ENCODE results near the gene DMKN.
"Not testable (repeated sequence)": the region's sequence is repeated elsewhere in the genome, so short reads cannot be mapped to it uniquely, and the experiment has no call there.

Gene DMKN

GRCh38 chr19:35462476-35462953 lies 50.9 kb downstream of the DMKN start:
- no peaks in the 10 kb centered on the region for H3K9me3 Mint-ChIP-seq
- peaks cover 54% of the 10 kb centered on the region for H3K4me1 Mint-ChIP-seq
- peak overlapping the region; percentile 99 for H3K27ac Mint-ChIP-seq
- H3K27me3 Mint-ChIP-seq: peaks cover 29% of the 10 kb centered on the region
- peak overlapping the region; percentile 76 for H3K4me3 Mint-ChIP-seq
- CTCF ChIA-PET: interaction anchor here (0.6 to 3.9 kb wide), 13 partner anchors 9 to 328 kb away, joined by 3 to 24 read pairs (median 4); partner anchors contain the start of genes FFAR1, FFAR3 and LGI4
- peak; percentile 78 for DNase-seq
- peaks cover 6% of the 10 kb centered on the region for H3K36me3 Mint-ChIP-seq

DNA sequence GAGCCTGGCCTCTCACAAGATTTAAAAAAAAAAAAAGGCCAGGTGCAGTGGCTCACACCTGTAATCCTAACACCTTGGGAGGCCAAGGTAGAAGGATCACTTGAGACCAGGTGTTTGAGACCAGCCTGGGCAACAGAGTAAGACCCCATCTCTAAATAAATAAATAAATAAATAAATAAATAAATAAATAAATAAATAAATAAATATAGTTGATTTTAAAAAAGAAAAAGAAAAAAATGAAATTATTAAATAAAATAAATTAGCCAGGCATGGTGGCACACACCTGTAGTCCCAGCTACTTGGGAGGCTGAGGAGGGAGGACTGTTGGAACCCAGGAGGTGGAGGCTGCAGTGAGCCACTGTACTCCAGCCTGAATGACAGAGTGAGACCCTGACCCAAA lies 51.7 kb downstream of the DMKN start:
- not testable (repeated sequence) for H3K9me3 Mint-ChIP-seq, H3K4me3 Mint-ChIP-seq, H3K36me3 Mint-ChIP-seq, DNase-seq
- H3K27me3 Mint-ChIP-seq: peaks cover 23% of the 10 kb centered on the region
- peaks cover 61% of the 10 kb centered on the region for H3K4me1 Mint-ChIP-seq
- H3K27ac Mint-ChIP-seq: peak overlapping the region; percentile 99
- CTCF ChIA-PET: interaction anchor here (0.6 to 3.9 kb wide), 8 partner anchors 8 to 327 kb away, joined by 3 to 24 read pairs (median 4); partner anchors contain the start of genes FFAR1 and LGI4

DNA sequence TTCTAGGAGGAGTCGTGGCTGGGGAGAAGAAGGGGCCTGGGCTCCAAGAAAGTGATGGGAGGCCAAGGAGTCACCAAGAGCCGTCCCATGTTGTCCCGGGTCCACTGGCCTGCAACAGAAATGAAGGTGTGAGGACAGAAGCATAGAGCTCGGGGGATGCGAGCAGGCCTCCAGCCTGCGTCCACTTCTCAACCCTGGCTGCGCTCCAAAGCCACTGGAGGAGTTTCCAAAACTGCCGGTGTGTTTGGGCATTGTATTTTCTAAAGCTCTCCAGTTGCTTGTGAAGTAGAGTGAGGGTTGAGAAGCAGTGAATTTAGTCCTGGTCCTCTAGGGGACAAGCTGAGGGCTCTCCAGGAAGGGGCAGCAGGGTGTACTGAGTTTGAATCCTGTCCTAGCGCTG lies 52.4 kb downstream of the DMKN start:
- Mint-ChIP-seq H3K4me1 (peaks cover 64% of the 10 kb centered on the region), H3K27me3 (peaks cover 28% of the 10 kb centered on the region), H3K36me3 (peaks cover 6% of the 10 kb centered on the region), H3K4me3 (peak overlapping the region; percentile 16), H3K9me3 (no peaks in the 10 kb centered on the region), H3K27ac (peak overlapping the region; percentile 67)
- CTCF ChIA-PET: interaction anchor here (1.5 to 3.9 kb wide), 2 partner anchors 8 to 108 kb away, joined by 5 to 24 read pairs; no protein-coding TSS in a partner anchor
- DNase-seq: no peak

GRCh38 chr19:35460608-35461007 lies 52.8 kb downstream of the DMKN start:
- H3K27ac Mint-ChIP-seq: peak overlapping the region; percentile 67
- CTCF ChIA-PET: interaction anchor here (1.5 kb wide), 1 partner anchor 9 kb away, joined by 5 read pairs; no protein-coding TSS in a partner anchor
- H3K36me3 Mint-ChIP-seq: peaks cover 6% of the 10 kb centered on the region
- peaks cover 69% of the 10 kb centered on the region for H3K4me1 Mint-ChIP-seq
- no peak for DNase-seq
- peaks cover 29% of the 10 kb centered on the region for H3K27me3 Mint-ChIP-seq
- no peaks in the 10 kb centered on the region for H3K9me3 Mint-ChIP-seq
- H3K4me3 Mint-ChIP-seq: peak overlapping the region; percentile 16

- Mint-ChIP-seq H3K27me3 (peaks cover 25% of the 10 kb centered on the region), H3K27ac (peak overlapping the region; percentile 22), H3K4me1 (peaks cover 69% of the 10 kb centered on the region), H3K36me3 (peaks cover 3% of the 10 kb centered on the region), H3K4me3 (no peak overlapping the region), H3K9me3 (no peaks in the 10 kb centered on the region)
- CTCF ChIA-PET: interaction anchor here (1.5 kb wide), 1 partner anchor 10 kb away, joined by 5 read pairs; no protein-coding TSS in a partner anchor
- no peak for DNase-seq
Observed at GRCh38 chr19:35459414-35460082, 53.9 kb downstream of the DMKN start.

DNA sequence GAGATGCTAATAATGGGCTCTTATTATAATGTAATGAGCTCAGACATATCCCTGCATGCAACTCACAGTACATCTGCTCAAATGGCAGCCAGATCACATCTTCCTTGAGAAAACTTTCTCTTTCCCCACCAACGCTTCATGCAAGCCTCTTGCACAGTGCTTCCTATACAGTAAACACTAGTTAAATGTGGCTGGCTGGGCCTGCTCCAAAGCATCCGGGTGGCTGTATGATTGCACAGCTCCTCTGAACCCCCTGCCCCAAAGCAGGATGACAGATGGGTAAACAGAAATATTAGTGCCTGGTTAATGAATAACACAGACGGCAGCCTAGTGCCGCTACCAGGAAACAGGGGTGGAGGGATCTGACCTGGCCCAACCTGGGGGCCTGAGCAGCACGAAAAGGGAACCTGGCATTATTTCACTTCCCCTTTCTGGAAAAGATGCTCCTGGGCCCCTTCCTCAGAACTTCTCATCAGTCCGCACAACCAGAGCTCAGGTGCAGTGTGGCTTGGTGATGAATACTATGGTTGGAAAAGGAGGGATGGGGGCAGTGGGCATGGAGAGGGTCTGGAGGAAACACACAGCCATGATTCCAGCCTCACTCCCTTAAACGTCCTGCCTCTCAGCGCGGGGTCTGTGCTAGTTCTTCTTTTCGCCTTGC lies 54.6 kb downstream of the DMKN start:
- Mint-ChIP-seq H3K36me3 (peaks cover 3% of the 10 kb centered on the region), H3K9me3 (no peaks in the 10 kb centered on the region), H3K27me3 (peaks cover 31% of the 10 kb centered on the region), H3K4me1 (peaks cover 63% of the 10 kb centered on the region), H3K4me3 (no peak overlapping the region), H3K27ac (peak overlapping the region; percentile 22)
- DNase-seq: no peak
- CTCF ChIA-PET: no interaction called here

DNA sequence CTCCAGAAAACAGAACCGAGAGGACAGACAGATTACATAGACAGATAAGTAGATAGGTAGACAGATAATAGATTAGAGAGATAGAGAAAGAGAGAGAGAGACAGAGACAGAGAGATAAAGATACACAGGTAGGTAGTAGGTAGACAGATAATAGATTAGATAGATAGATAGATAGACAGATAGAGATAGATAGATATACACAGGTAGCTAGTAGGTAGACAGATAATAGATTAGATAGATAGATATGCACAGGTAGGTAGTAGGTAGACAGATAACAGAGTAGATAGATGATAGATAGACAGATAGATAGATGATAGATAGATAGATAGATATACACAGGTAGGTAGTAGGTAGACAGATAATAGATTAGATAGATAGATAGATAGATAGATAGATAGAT lies 55.3 kb downstream of the DMKN start:
- H3K36me3 Mint-ChIP-seq: peaks cover 3% of the 10 kb centered on the region
- CTCF ChIA-PET: interaction anchor here (1.5 kb wide), 1 partner anchor 11 kb away, joined by 8 read pairs; no protein-coding TSS in a partner anchor
- H3K9me3 Mint-ChIP-seq: no peaks in the 10 kb centered on the region
- H3K27me3 Mint-ChIP-seq: peaks cover 33% of the 10 kb centered on the region
- peaks cover 57% of the 10 kb centered on the region for H3K4me1 Mint-ChIP-seq
- no peak overlapping the region for H3K27ac Mint-ChIP-seq
- no peak for DNase-seq
- no peak overlapping the region for H3K4me3 Mint-ChIP-seq

DNA sequence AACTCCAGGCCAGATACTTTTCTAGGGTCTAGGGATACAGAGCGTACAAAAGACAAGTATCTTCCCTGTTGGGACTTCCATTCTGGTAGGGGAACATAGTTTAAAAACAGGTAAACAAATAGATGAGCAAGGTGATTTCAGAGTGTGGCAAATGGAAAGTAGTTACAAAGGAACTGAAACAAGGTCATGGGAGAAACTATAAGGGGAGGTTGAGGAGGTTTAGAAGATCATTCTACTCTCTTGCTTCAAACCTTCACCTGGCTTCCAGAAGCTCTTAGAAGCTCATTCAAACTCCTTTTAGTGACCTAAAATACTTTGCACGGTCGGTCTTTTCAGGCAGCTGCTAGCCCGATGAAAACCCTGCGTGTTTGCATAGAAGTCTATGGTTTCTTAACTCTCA lies 56.3 kb downstream of the DMKN start:
- no peaks in the 10 kb centered on the region for H3K36me3 Mint-ChIP-seq
- peaks cover 52% of the 10 kb centered on the region for H3K4me1 Mint-ChIP-seq
- no peak overlapping the region for H3K4me3 Mint-ChIP-seq
- no peak for DNase-seq
- no peak overlapping the region for H3K27ac Mint-ChIP-seq
- CTCF ChIA-PET: interaction anchor here (1.5 kb wide), 1 partner anchor 12 kb away, joined by 8 read pairs; no protein-coding TSS in a partner anchor
- peaks cover 43% of the 10 kb centered on the region for H3K27me3 Mint-ChIP-seq
- no peaks in the 10 kb centered on the region for H3K9me3 Mint-ChIP-seq

DNA sequence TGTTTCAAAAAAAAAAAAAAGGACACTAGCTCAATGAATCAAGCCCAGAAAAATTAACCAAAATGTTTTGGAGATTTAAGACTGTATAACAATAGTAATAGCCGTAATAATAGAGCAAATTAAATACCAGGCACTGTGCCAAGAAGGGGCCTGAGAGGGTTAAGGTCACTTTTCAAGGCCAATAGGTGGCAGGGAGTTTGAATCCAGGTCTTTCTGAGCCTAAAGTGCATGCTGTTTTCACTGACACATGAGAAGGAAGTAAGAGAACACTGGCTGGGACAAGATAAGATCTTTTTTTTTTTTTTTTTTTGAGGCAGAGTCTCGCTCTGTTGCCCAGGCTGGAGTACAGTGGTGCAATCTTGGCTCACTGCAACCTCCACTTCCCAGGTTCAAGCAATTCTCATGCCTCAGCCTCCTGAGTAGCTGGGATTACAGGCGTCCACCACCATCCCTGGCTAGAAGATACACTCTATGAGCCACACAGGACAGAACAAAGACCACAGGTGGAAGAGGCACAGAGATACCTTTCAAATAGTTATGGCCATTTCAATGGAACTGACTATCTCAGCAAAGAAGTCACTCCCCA lies 57.7 kb downstream of the DMKN start:
- no peak for DNase-seq
- Mint-ChIP-seq H3K4me3 (no peak overlapping the region), H3K27me3 (peaks cover 50% of the 10 kb centered on the region), H3K4me1 (peaks cover 52% of the 10 kb centered on the region), H3K27ac (no peak overlapping the region), H3K36me3 (no peaks in the 10 kb centered on the region), H3K9me3 (no peaks in the 10 kb centered on the region)
- CTCF ChIA-PET: interaction anchor here (0.7 kb wide), 1 partner anchor 99 kb away, joined by 3 read pairs; no protein-coding TSS in a partner anchor

DNA sequence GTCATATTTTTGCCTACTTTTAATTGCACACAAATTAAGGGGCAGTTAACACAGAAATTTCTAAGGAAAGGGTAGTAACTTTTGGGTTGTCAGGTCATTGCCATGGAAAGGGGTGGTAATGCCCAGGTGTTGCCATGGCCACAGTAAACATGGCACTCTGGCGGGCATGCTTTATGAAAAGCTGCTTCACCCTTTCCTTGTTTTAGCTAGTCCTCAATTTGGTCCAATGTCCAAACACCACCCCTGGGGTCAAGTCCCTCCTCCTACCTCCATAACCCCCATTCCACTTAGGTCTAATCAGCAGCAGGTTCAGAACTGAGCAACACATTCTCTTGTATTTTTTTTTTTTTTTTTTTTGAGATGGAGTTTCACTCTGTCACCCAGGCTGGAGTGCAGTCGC lies 58.8 kb downstream of the DMKN start:
- Mint-ChIP-seq H3K27me3 (peaks cover 58% of the 10 kb centered on the region), H3K36me3 (no peaks in the 10 kb centered on the region), H3K9me3 (no peaks in the 10 kb centered on the region), H3K4me3 (no peak overlapping the region), H3K4me1 (peaks cover 51% of the 10 kb centered on the region), H3K27ac (no peak overlapping the region)
- DNase-seq: no peak
- CTCF ChIA-PET: interaction anchor here (1.4 kb wide), 1 partner anchor 8 kb away, joined by 3 read pairs; no protein-coding TSS in a partner anchor

DNA sequence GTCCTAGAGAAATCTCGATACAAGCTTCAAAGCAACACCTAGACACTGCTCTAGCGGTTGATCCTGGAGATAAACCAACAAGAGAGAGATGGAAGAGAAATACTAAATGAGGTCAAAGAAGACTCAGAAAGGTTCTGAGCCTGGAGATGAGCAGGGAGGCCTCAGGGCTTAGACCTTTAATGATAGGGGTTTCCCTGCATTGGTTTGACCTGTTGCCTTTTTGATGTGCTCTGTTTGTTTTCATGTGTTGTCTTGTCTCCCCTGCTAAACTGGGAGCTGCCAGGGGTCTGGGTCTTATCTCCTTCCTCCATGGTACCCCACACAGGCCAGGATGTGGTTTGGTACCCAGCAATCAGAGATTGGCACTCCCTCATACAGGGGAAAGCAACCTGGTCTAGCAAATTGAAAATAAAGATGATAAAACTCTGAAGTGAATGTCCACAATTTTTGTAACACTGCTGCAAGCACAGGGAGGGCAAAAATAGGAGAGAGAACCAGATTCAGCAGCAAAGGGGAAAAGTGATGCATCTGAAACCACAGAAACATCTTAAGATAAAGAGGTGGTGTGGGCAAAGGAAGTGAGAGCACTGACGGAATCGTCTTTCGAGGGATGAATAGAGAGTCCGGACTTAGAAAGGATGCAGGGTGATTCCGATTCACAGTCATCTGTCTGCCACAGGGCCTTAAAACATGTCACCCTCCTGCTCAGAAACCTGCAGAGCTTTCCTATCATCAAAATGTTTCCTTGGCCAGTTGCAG lies 61.9 kb downstream of the DMKN start:
- Mint-ChIP-seq H3K27me3 (peaks cover 84% of the 10 kb centered on the region), H3K4me3 (peak overlapping the region; percentile 6), H3K27ac (peak overlapping the region; percentile 75), H3K4me1 (peaks cover 57% of the 10 kb centered on the region), H3K9me3 (no peaks in the 10 kb centered on the region), H3K36me3 (no peaks in the 10 kb centered on the region)
- CTCF ChIA-PET: interaction anchor here (1.7 kb wide), 1 partner anchor 11 kb away, joined by 4 read pairs; no protein-coding TSS in a partner anchor
- peak; percentile 27 for DNase-seq

- no peak overlapping the region for H3K27ac Mint-ChIP-seq
- DNase-seq: no peak
- CTCF ChIA-PET: no interaction called here
- peaks cover 58% of the 10 kb centered on the region for H3K4me1 Mint-ChIP-seq
- no peak overlapping the region for H3K4me3 Mint-ChIP-seq
- no peaks in the 10 kb centered on the region for H3K9me3 Mint-ChIP-seq
- H3K36me3 Mint-ChIP-seq: no peaks in the 10 kb centered on the region
- H3K27me3 Mint-ChIP-seq: peaks cover 88% of the 10 kb centered on the region
Observed at GRCh38 chr19:35449359-35450043, 63.9 kb downstream of the DMKN start.
